ENCODE data around the gene MID1IP1.
A peak's percentile ranks its signal among the peaks of the same experiment; 100 is the strongest.

DNA sequence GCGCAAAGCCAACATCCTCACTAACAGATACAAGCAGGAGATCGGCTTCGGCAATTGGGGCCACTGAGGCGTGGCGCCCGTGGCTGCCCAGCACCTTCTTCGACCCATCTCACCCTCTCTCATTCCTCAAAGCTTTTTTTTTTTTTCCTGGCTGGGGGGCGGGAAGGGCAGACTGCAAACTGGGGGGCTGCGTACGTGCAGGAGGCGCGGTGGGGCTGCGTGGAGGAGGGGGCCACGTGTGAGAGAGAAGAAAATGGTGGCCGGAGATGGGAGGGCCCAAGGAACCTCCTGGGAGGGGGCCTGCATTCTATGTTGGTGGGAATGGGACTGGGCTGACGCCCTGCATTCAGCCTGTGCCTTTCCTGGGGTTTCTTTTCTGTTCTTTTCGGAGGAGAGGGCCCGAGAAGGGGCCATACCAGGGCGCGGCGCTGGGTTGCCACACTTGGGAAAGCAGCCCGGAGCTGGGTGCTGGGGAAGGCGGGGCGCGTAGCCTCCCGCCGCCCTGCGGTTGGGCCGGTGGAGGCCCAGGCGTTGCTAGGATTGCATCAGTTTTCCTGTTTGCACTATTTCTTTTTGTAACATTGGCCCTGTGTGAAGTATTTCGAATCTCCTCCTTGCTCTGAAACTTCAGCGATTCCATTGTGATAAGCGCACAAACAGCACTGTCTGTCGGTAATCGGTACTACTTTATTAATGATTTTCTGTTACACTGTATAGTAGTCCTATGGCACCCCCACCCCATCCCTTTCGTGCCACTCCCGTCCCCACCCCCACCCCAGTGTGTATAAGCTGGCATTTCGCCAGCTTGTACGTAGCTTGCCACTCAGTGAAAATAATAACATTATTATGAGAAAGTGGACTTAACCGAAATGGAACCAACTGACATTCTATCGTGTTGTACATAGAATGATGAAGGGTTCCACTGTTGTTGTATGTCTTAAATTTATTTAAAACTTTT is 4.5 kb downstream of the MID1IP1 start:
- no peak for TF ChIP-seq EZH2 (IDR thresholded peaks at IDR 0.05; ENCODE audit: low read length)
- TF ChIP-seq, protein P1, sequence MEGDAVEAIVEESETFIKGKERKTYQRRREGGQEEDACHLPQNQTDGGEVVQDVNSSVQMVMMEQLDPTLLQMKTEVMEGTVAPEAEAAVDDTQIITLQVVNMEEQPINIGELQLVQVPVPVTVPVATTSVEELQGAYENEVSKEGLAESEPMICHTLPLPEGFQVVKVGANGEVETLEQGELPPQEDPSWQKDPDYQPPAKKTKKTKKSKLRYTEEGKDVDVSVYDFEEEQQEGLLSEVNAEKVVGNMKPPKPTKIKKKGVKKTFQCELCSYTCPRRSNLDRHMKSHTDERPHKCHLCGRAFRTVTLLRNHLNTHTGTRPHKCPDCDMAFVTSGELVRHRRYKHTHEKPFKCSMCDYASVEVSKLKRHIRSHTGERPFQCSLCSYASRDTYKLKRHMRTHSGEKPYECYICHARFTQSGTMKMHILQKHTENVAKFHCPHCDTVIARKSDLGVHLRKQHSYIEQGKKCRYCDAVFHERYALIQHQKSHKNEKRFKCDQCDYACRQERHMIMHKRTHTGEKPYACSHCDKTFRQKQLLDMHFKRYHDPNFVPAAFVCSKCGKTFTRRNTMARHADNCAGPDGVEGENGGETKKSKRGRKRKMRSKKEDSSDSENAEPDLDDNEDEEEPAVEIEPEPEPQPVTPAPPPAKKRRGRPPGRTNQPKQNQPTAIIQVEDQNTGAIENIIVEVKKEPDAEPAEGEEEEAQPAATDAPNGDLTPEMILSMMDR (optimal IDR thresholded peaks at IDR 0.05 in 1 of 3, IDR thresholded peaks at IDR 0.05 in 1 of 3, conservative IDR thresholded peaks at IDR 0.05 in 1 of 3; ENCODE audit: extremely low read depth in 1 of 3, insufficient read depth in 2 of 3, low read length in 3 of 3), result peak in 1 of 3 experiments; percentile 11

Data from keratinocyte (primary cell).